ENCODE measurements around the gene IVNS1ABP. TPM values are rescaled to one million over a fixed set of nuclear protein-coding genes. Genes with fewer than 3 reads are reported as not detected.
A peak's percentile ranks its signal among the peaks of the same experiment; 100 is the strongest.

Gene IVNS1ABP
- total and polyA plus RNA-seq, 2 of the 13 experiments (the other 11 are each of a cell fraction or from before 2014, with no cell fraction given): 49.1 to 51.7 TPM

DNA sequence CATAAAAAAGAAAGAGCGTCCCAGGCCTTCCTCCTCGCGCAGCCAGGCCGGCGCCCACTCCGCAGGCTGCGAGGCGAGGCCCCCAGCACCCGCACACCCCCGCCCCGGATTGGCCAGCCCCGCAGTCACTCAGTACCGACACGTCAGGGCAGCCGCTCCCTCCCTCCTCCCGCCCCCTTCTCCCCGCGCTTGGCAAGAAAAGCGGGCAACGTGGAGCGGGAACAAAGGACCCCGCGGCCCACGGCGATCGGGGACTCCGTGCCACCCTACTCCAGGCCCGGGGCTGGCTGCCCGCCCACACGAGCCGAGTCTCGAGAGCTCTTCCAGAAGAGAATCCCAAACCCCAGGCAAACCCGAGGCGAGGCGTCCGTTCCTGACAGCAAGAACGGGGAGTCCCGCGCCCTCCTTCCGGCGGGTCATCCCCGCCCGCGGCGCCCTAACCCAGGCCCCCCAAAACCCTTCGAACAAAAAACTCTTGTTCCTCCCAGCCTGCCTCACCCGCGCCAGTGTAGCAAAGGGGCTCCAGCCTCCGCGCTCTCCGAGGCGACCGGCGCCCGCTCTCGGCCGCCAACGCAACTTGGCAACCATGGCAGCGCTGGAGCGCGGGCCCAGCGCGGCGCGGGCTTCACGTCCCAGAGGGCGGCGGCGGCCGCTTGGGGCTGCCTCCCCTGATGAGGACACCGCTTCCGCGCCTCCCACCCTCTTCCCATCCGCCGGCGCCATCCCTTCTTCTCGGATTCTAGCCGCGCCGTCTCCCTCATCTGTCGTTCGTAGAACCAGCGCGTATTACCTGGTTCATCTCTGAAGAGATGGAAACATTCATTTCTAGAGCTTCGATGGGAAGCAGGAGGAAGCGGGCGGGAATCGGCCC, 645 bp downstream of the IVNS1ABP start (continued):
- TF ChIP-seq POLR2A (IDR thresholded peaks at IDR 0.05; ENCODE audit: insufficient read depth in 1 of 2, low read depth in 2 of 2, low read length in 2 of 2) (peak; percentile 67 to 78), ZNF550 (CRISPR knock-in tag; IDR thresholded peaks at IDR 0.05; ENCODE audit: borderline replicate concordance) (no peak), NR2F6 (IDR thresholded peaks at IDR 0.05) (no peak), NR2F6 (CRISPR knock-in tag; IDR thresholded peaks at IDR 0.05) (no peak), ZNF773 (CRISPR knock-in tag; IDR thresholded peaks at IDR 0.05; ENCODE audit: borderline replicate concordance) (no peak; the same call in 1 of the 2 replicates), HIVEP1 (CRISPR knock-in tag; IDR thresholded peaks at IDR 0.05) (no peak), KAT7 (CRISPR knock-in tag; IDR thresholded peaks at IDR 0.05; ENCODE audit: borderline replicate concordance) (0 out of 2 replicates have a peak, but pooled peaks have one; percentile 4), SSRP1 (CRISPR knock-in tag; IDR thresholded peaks at IDR 0.05) (no peak), CREM (IDR thresholded peaks at IDR 0.05) (peak; percentile 59), CREM (CRISPR knock-in tag; IDR thresholded peaks at IDR 0.05) (no peak), ZNF260 (CRISPR knock-in tag; IDR thresholded peaks at IDR 0.05; ENCODE audit: borderline replicate concordance, low read depth) (no peak), SATB2 (CRISPR knock-in tag; IDR thresholded peaks at IDR 0.05) (no peak), GLI4 (CRISPR knock-in tag; IDR thresholded peaks at IDR 0.05; ENCODE audit: borderline replicate concordance) (no peak), JARID2 (CRISPR knock-in tag; IDR thresholded peaks at IDR 0.05; ENCODE audit: insufficient replicate concordance) (no peak), ATRX (CRISPR knock-in tag; IDR thresholded peaks at IDR 0.05; ENCODE audit: borderline replicate concordance) (no peak), SAFB2 (CRISPR knock-in tag; IDR thresholded peaks at IDR 0.05; ENCODE audit: borderline replicate concordance, low read depth) (0 out of 2 replicates have a peak, but pooled peaks have one; percentile 9), ZNF138 (CRISPR knock-in tag; IDR thresholded peaks at IDR 0.05; ENCODE audit: low read depth) (no peak), ZNF430 (CRISPR knock-in tag; IDR thresholded peaks at IDR 0.05) (peak; percentile 61), ZNF3 (CRISPR knock-in tag; IDR thresholded peaks at IDR 0.05) (no peak), ZNF768 (CRISPR knock-in tag; IDR thresholded peaks at IDR 0.05) (no peak), ZNF737 (CRISPR knock-in tag; IDR thresholded peaks at IDR 0.05; ENCODE audit: borderline replicate concordance) (no peak), ZKSCAN1 (IDR thresholded peaks at IDR 0.05; ENCODE audit: low read length) (no peak), FOXJ3 (CRISPR knock-in tag; IDR thresholded peaks at IDR 0.05; ENCODE audit: borderline replicate concordance) (no peak), ZNF367 (CRISPR knock-in tag; IDR thresholded peaks at IDR 0.05; ENCODE audit: borderline replicate concordance) (no peak), MBNL3 (CRISPR knock-in tag; conservative IDR thresholded peaks at IDR 0.05) (no peak), TGIF2 (CRISPR knock-in tag; IDR thresholded peaks at IDR 0.05) (0 out of 2 replicates have a peak, but pooled peaks have one; percentile 14), HHEX (CRISPR knock-in tag; IDR thresholded peaks at IDR 0.05) (no peak), ZSCAN29 (CRISPR knock-in tag; conservative IDR thresholded peaks at IDR 0.05) (no peak)
- TF ChIP-seq, protein P1, sequence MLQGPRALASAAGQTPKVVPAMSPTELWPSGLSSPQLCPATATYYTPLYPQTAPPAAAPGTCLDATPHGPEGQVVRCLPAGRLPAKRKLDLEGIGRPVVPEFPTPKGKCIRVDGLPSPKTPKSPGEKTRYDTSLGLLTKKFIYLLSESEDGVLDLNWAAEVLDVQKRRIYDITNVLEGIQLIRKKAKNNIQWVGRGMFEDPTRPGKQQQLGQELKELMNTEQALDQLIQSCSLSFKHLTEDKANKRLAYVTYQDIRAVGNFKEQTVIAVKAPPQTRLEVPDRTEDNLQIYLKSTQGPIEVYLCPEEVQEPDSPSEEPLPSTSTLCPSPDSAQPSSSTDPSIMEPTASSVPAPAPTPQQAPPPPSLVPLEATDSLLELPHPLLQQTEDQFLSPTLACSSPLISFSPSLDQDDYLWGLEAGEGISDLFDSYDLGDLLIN (CRISPR knock-in tag; IDR thresholded peaks at IDR 0.05; ENCODE audit: borderline replicate concordance): no peak; the same call in 1 of the 2 replicates
- TF ChIP-seq, protein P2, sequence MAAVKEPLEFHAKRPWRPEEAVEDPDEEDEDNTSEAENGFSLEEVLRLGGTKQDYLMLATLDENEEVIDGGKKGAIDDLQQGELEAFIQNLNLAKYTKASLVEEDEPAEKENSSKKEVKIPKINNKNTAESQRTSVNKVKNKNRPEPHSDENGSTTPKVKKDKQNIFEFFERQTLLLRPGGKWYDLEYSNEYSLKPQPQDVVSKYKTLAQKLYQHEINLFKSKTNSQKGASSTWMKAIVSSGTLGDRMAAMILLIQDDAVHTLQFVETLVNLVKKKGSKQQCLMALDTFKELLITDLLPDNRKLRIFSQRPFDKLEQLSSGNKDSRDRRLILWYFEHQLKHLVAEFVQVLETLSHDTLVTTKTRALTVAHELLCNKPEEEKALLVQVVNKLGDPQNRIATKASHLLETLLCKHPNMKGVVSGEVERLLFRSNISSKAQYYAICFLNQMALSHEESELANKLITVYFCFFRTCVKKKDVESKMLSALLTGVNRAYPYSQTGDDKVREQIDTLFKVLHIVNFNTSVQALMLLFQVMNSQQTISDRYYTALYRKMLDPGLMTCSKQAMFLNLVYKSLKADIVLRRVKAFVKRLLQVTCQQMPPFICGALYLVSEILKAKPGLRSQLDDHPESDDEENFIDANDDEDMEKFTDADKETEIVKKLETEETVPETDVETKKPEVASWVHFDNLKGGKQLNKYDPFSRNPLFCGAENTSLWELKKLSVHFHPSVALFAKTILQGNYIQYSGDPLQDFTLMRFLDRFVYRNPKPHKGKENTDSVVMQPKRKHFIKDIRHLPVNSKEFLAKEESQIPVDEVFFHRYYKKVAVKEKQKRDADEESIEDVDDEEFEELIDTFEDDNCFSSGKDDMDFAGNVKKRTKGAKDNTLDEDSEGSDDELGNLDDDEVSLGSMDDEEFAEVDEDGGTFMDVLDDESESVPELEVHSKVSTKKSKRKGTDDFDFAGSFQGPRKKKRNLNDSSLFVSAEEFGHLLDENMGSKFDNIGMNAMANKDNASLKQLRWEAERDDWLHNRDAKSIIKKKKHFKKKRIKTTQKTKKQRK (IDR thresholded peaks at IDR 0.05; ENCODE audit: low read length): no peak

Data from HepG2 (cell line).